DMS 273 treated with DMSO at 0.1 percent for 48 hours (cell line): Measurements from ENCODE around the gene ACYP2.
"Not testable (repeated sequence)": the region's sequence is repeated elsewhere in the genome, so short reads cannot be mapped to it uniquely, and the experiment has no call there.

Source experiments
- DNase-seq: peaks from one replicate; lab custom pipeline; 2025; lab: John Stamatoyannopoulos, UW

The ACYP2 gene

GRCh38 chr2:54115284-54116137 lies at the start of gene ACYP2:
Gene ACYP2 (plus strand): TSS chr2:54115615.
- DNase-seq = peak; percentile 93

GRCh38 chr2:54065891-54066290 lies 49.5 kb upstream of the ACYP2 start:
- no peak for DNase-seq

- no peak for DNase-seq
These were observed 47.5 kb upstream of the ACYP2 start for GRCh38 chr2:54067851-54068375.

- not testable (repeated sequence) for DNase-seq
These were observed 42.9 kb upstream of the ACYP2 start for GRCh38 chr2:54072483-54072882.

GRCh38 chr2:54073796-54074195 lies 41.6 kb upstream of the ACYP2 start:
- no peak for DNase-seq

GRCh38 chr2:54074606-54075341 lies 40.6 kb upstream of the ACYP2 start:
- no peak for DNase-seq

GRCh38 chr2:54076586-54076985 lies 38.8 kb upstream of the ACYP2 start:
- no peak for DNase-seq

- DNase-seq = no peak
These were observed 38.1 kb upstream of the ACYP2 start for GRCh38 chr2:54077088-54077900.

- DNase-seq = no peak
These were observed 36.1 kb upstream of the ACYP2 start for GRCh38 chr2:54079331-54079730.

GRCh38 chr2:54081574-54081973 lies 33.8 kb upstream of the ACYP2 start:
- no peak for DNase-seq

GRCh38 chr2:54083021-54083420 lies 32.4 kb upstream of the ACYP2 start:
- no peak for DNase-seq

- no peak for DNase-seq
These were observed 32.0 kb upstream of the ACYP2 start for GRCh38 chr2:54083445-54083844.

- no peak for DNase-seq
These were observed 30.8 kb upstream of the ACYP2 start for GRCh38 chr2:54084600-54084999.

- DNase-seq = no peak
These were observed 30.3 kb upstream of the ACYP2 start for GRCh38 chr2:54085069-54085468.

GRCh38 chr2:54086157-54086556 lies 29.3 kb upstream of the ACYP2 start:
- DNase-seq = no peak

- no peak for DNase-seq
These were observed 27.2 kb upstream of the ACYP2 start for GRCh38 chr2:54088191-54088634.

GRCh38 chr2:54088719-54089118 lies 26.7 kb upstream of the ACYP2 start:
- DNase-seq = no peak

GRCh38 chr2:54090521-54091117 lies 24.8 kb upstream of the ACYP2 start:
- no peak for DNase-seq

GRCh38 chr2:54092940-54093339 lies 22.5 kb upstream of the ACYP2 start:
- no peak for DNase-seq

GRCh38 chr2:54095406-54095805 lies 20.0 kb upstream of the ACYP2 start:
- DNase-seq = not testable (repeated sequence)

GRCh38 chr2:54096141-54096540 lies 19.3 kb upstream of the ACYP2 start:
- not testable (repeated sequence) for DNase-seq

- DNase-seq = no peak
These were observed 18.3 kb upstream of the ACYP2 start for GRCh38 chr2:54097124-54097523.
